SK-N-SH (cell line): ENCODE results near the gene GRHL3. TPM values are rescaled to one million over a fixed set of nuclear protein-coding genes. Genes with fewer than 3 reads are reported as not detected.
"Not testable (repeated sequence)": the region's sequence is repeated elsewhere in the genome, so short reads cannot be mapped to it uniquely, and the experiment has no call there.

Source experiments
- CTCF ChIA-PET: fragments of 300-600, 350-600 bp; formaldehyde crosslinking; extraction: SDS; loops from one replicate; lab custom pipeline; 2021; lab: Yijun Ruan, JAX
- POLR2A ChIA-PET: fragments of 350-600 bp; sonication (Branson Sonifier 250); formaldehyde crosslinking; extraction: SDS; loops from one replicate; lab custom pipeline; 2020; ENCODE audit warnings: antibody characterized with exemption, inconsistent platforms; lab: Yijun Ruan, JAX
- DNase-seq: peaks from one replicate; pipeline ENCODE4 v3.0.0; 2012
- H2AFZ ChIP-seq: fragments of 200-600 bp; sonication (generic); 2 replicates; pipeline ENCODE4 v1.8.1; 2016; ENCODE audit warnings: antibody characterized with exemption, mild to moderate bottlenecking, low read depth
- H3F3A ChIP-seq: fragments of 200-600 bp; sonication (generic); replicated peaks from 2 replicates; pipeline ENCODE3; 2016; ENCODE audit warnings: antibody characterized with exemption, mild to moderate bottlenecking; ENCODE audit not compliant: insufficient read depth
- H3K27ac ChIP-seq, 2 experiments: fragments of 200-500 bp in 1 of 2; fragments of 200-600 bp in 1 of 2; sonication (Bioruptor generic) in 1 of 2; sonication (generic), shearing (Covaris generic) in 1 of 2; 2 replicates each; pipeline versions ENCODE4 v1.5.1 to v1.6.1; 2014 to 2016; ENCODE audit warnings: low read depth in 2 of 2, inconsistent platforms in 1 of 2, low read length in 1 of 2, mild to moderate bottlenecking in 1 of 2, mixed read lengths in 1 of 2
- H3K27me3 ChIP-seq: fragments of 200-600 bp; sonication (generic), shearing (Covaris generic); 2 replicates; pipeline ENCODE4 v1.6.1; 2016; ENCODE audit warnings: mixed run types; ENCODE audit not compliant: insufficient read depth
- H3K36me3 ChIP-seq, 2 experiments: fragments of 200-500 bp in 1 of 2; fragments of 200-600 bp in 1 of 2; sonication (Bioruptor generic) in 1 of 2; sonication (generic) in 1 of 2; replicated peaks in 1 of 2; 2 replicates each; pipeline versions ENCODE3 to v1.5.1; 2014 to 2016; ENCODE audit warnings: low read length in 1 of 2, mild to moderate bottlenecking in 1 of 2; ENCODE audit not compliant: insufficient read depth in 2 of 2, control insufficient read depth in 1 of 2
- H3K4me1 ChIP-seq, 2 experiments: fragments of 200-500 bp in 1 of 2; fragments of 200-600 bp in 1 of 2; sonication (Bioruptor generic) in 1 of 2; sonication (generic), shearing (Covaris generic) in 1 of 2; 2 replicates each; pipeline versions ENCODE4 v1.5.1 to v1.6.1; 2014 to 2016; ENCODE audit warnings: low read depth in 1 of 2, low read length in 1 of 2, mixed run types in 1 of 2; ENCODE audit not compliant: insufficient read depth in 2 of 2, control insufficient read depth in 1 of 2
- H3K4me2 ChIP-seq: fragments of 200-600 bp; sonication (generic), shearing (Covaris generic); 2 replicates; pipeline ENCODE4 v1.6.1; 2017; ENCODE audit warnings: mixed run types
- H3K4me3 ChIP-seq, 2 experiments: fragments of 200-500 bp in 1 of 2; fragments of 200-600 bp in 1 of 2; sonication (Bioruptor generic) in 1 of 2; sonication (generic), shearing (Covaris generic) in 1 of 2; 2 replicates each; pipeline versions ENCODE4 v1.5.1 to v1.8.1; 2014 to 2016; ENCODE audit warnings: low read depth in 2 of 2, inconsistent platforms in 1 of 2, low read length in 1 of 2, mild to moderate bottlenecking in 1 of 2, mixed read lengths in 1 of 2, moderate library complexity in 1 of 2
- H3K79me2 ChIP-seq: fragments of 200-600 bp; sonication (generic); 2 replicates; pipeline ENCODE4 v1.8.1; 2017; ENCODE audit warnings: mild to moderate bottlenecking; ENCODE audit not compliant: insufficient read depth
- H3K9ac ChIP-seq: fragments of 200-600 bp; sonication (generic); 2 replicates; pipeline ENCODE4 v1.6.1; 2017; ENCODE audit warnings: mixed run types
- H3K9me2 ChIP-seq: fragments of 200-600 bp; sonication (generic); 2 replicates; pipeline ENCODE4 v1.6.1; 2017; ENCODE audit warnings: mixed run types
- H3K9me3 ChIP-seq: fragments of 200-600 bp; sonication (generic); 2 replicates; pipeline ENCODE4 v1.6.1; 2017; ENCODE audit warnings: mixed run types, mild to moderate bottlenecking, moderate library complexity
- H4K20me1 ChIP-seq: fragments of 200-600 bp; sonication (generic); 2 replicates; pipeline ENCODE4 v1.6.1; 2017; ENCODE audit warnings: mild to moderate bottlenecking, mixed run types; ENCODE audit not compliant: insufficient read depth
- CHD2 ChIP-seq: fragments of 150-350 bp; IDR thresholded peaks from 2 replicates; pipeline ENCODE4 v1.6.1; 2018; ENCODE audit warnings: low read length; ENCODE audit not compliant: partially characterized antibody
- FOSL2 ChIP-seq: IDR thresholded peaks from 2 replicates; pipeline ENCODE4 v1.4.0; 2012; ENCODE audit warnings: low read depth, mild to moderate bottlenecking, moderate library complexity, borderline replicate concordance
- FOXJ3 ChIP-seq: sonication (generic); formaldehyde crosslinking; IDR thresholded peaks from 2 replicates; pipeline ENCODE4 v1.5.1; 2020; ENCODE audit warnings: mild to moderate bottlenecking, missing genetic modification reagents
- FOXM1 ChIP-seq: IDR thresholded peaks from 2 replicates; pipeline ENCODE4 v1.4.0; 2012; ENCODE audit warnings: low read depth, mild to moderate bottlenecking
- GATA2 ChIP-seq: sonication (generic); formaldehyde crosslinking; IDR thresholded peaks from 2 replicates; pipeline ENCODE4 v1.5.0; 2020; ENCODE audit warnings: mild to moderate bottlenecking, missing genetic modification reagents
- IRF3 ChIP-seq: fragments of 150-350 bp; IDR thresholded peaks from 2 replicates; pipeline ENCODE4 v1.6.1; 2016; ENCODE audit warnings: mild to moderate bottlenecking, low read depth, low read length
- MAX ChIP-seq: IDR thresholded peaks from 2 replicates; pipeline ENCODE4 v1.4.0; 2012; ENCODE audit warnings: low read depth
- MEF2A ChIP-seq: IDR thresholded peaks from 2 replicates; pipeline ENCODE4 v1.4.0; 2012; ENCODE audit warnings: low read depth, borderline replicate concordance
- MXI1 ChIP-seq: IDR thresholded peaks from 2 replicates; pipeline ENCODE4 v1.6.1; 2012; ENCODE audit warnings: mild to moderate bottlenecking, low read depth, low read length, improper control_type of control experiment
- PBX3 ChIP-seq: IDR thresholded peaks from 2 replicates; pipeline ENCODE4; 2012
- RFX5 ChIP-seq: IDR thresholded peaks from 2 replicates; pipeline ENCODE4 v1.6.1; 2012; ENCODE audit warnings: mild to moderate bottlenecking, improper control_type of control experiment, low read length
- SIN3A ChIP-seq: IDR thresholded peaks from 2 replicates; pipeline ENCODE4 v1.6.1; 2012; ENCODE audit warnings: low read depth, mild to moderate bottlenecking, low read length, moderate library complexity, borderline replicate concordance
- TCF12 ChIP-seq: IDR thresholded peaks from 2 replicates; pipeline ENCODE4 v1.4.0; 2012
- USF1 ChIP-seq: IDR thresholded peaks from 2 replicates; pipeline ENCODE4 v1.4.0; 2012; ENCODE audit warnings: low read depth, borderline replicate concordance
- USF2 ChIP-seq: fragments of 150-350 bp; IDR thresholded peaks from 2 replicates; pipeline ENCODE4 v1.6.1; 2017; ENCODE audit warnings: antibody characterized with exemption, low read length, low read depth, borderline replicate concordance
- YY1 ChIP-seq: IDR thresholded peaks from 2 replicates; pipeline ENCODE4 v1.4.0; 2012; ENCODE audit warnings: low read depth, mild to moderate bottlenecking
- WGBS: methylation state at CpG from one replicate; pipeline ENCODE4 v1.1.6; 2017; ENCODE audit warnings: low lambda C conversion rate; 5-methylcytosine and 5-hydroxymethylcytosine counted together
- polyA plus RNA-seq, 3 experiments: library from polyadenylated mRNA; depleted of rRNA; stranded (reverse); fragments of >200 nt; gene quantifications; 2 replicates each; pipeline ENCODE4 v1.2.3, GENCODE V29; 2012

GRHL3 gene
- polyA plus RNA-seq (2012; rRNA removed), result 0.05 TPM in 1 of 2 replicates, not detected in the other
- 0.03 TPM in 1 of 2 replicates, not detected in the other for polyA plus RNA-seq (2012; cell fraction: cytosol; rRNA removed)
- 0.02 TPM in 1 of 2 replicates, not detected in the other for polyA plus RNA-seq (2012; cell fraction: nucleus; rRNA removed)

GRCh38 chr1:24319312-24319863 is at the start of gene GRHL3:
Gene GRHL3, plus strand, starts transcription at chr1:24319357. Its CDS starts 195 bp downstream, at chr1:24319552.
- ChIA-PET POLR2A (no interaction called here), CTCF (interaction anchor here (1.3 to 4.0 kb wide), 3 partner anchors 72 to 120 kb away, joined by 3 to 18 read pairs (median 11); no protein-coding TSS in a partner anchor)
- H3K79me2 ChIP-seq, result no peaks in the 10 kb centered on the region
- no peak within 1 kb of the TSS for H3K4me2 ChIP-seq
- no peaks in the 10 kb centered on the region for H3K9me3 ChIP-seq
- H2AFZ ChIP-seq, result no peak within 1 kb of the TSS
- TF ChIP-seq USF2, result no peak
- H3K36me3 ChIP-seq, result no peaks in the 10 kb centered on the region
- 0 out of 2 replicates have a peak, but pooled peaks cover 17% of the 10 kb centered on the region for H3K27me3 ChIP-seq
- H3K4me3 ChIP-seq, result no peak within 1 kb of the TSS
- no peak within 1 kb of the TSS for H3K27ac ChIP-seq
- H3K9me2 ChIP-seq, result no peaks in the 10 kb centered on the region
- DNase-seq, result no peak
- H3K9ac ChIP-seq, result no peak within 1 kb of the TSS
- H3K4me1 ChIP-seq, result peaks cover 0 to 9% of the 10 kb centered on the region in 2 experiments; a peak in 1 of 4 replicates
- 74% methylated on average over 20 of the region's 21 CpGs for whole genome bisulfite sequencing
- no peaks in the 10 kb centered on the region for H3F3A ChIP-seq
- H4K20me1 ChIP-seq, result no peaks in the 10 kb centered on the region

- H3K79me2 ChIP-seq, DNase-seq, H3K4me1 ChIP-seq, POLR2A ChIA-PET, H3K36me3 ChIP-seq, H3K27me3 ChIP-seq, H3F3A ChIP-seq, H4K20me1 ChIP-seq, H2AFZ ChIP-seq, H3K9me3 ChIP-seq, H3K9me2 ChIP-seq, H3K9ac ChIP-seq, H3K27ac ChIP-seq, H3K4me2 ChIP-seq, H3K4me3 ChIP-seq: not testable (repeated sequence)
- WGBS, result 50% methylated on average over 10 of the region's 20 CpGs
- CTCF ChIA-PET, result interaction anchor here (1.1 to 2.1 kb wide), 4 partner anchors 10 to 117 kb away, joined by 3 to 6 read pairs (median 3); no protein-coding TSS in a partner anchor
Measured at GRCh38 chr1:24274203-24275103, 44.7 kb upstream of the GRHL3 start.

- Histone ChIP-seq H3K4me3 (no peak overlapping the region), H3K79me2 (no peaks in the 10 kb centered on the region), H3K27me3 (no peaks in the 10 kb centered on the region; the same call in 1 of the 2 replicates), H3K9me2 (no peaks in the 10 kb centered on the region), H3K9ac (no peak overlapping the region), H3K36me3 (no peaks in the 10 kb centered on the region), H3K4me2 (no peak overlapping the region), H2AFZ (no peak overlapping the region), H3K27ac (no peak overlapping the region), H4K20me1 (no peaks in the 10 kb centered on the region), H3F3A (no peaks in the 10 kb centered on the region), H3K9me3 (no peaks in the 10 kb centered on the region), H3K4me1 (peaks cover 0 to 5% of the 10 kb centered on the region in 2 experiments; a peak in 1 of 4 replicates)
- no peak for DNase-seq
- WGBS, result 95% methylated on average over 2 of the region's 2 CpGs
- ChIA-PET POLR2A (no interaction called here), CTCF (interaction anchor here (1.1 to 2.1 kb wide), 3 partner anchors 10 to 116 kb away, joined by 3 to 6 read pairs (median 3); no protein-coding TSS in a partner anchor)
- TF ChIP-seq IRF3, result no peak
- no peak for TF ChIP-seq RFX5
- TF ChIP-seq GATA2 (CRISPR knock-in tag), result no peak
- TF ChIP-seq TCF12, result no peak
- no peak for TF ChIP-seq CHD2
- no peak for TF ChIP-seq FOSL2
- TF ChIP-seq MEF2A, result no peak
- no peak for TF ChIP-seq YY1
- TF ChIP-seq FOXJ3 (CRISPR knock-in tag), result no peak
- no peak for TF ChIP-seq PBX3
- TF ChIP-seq USF1, result no peak
- TF ChIP-seq MAX, result no peak
- TF ChIP-seq SIN3A, result no peak
- TF ChIP-seq MXI1, result no peak
- no peak for TF ChIP-seq FOXM1
Measured at GRCh38 chr1:24275104-24275410, 44.1 kb upstream of the GRHL3 start.
